ENCODE results near the gene SLC25A22.
A peak's percentile ranks its signal among the peaks of the same experiment; 100 is the strongest.

DNA sequence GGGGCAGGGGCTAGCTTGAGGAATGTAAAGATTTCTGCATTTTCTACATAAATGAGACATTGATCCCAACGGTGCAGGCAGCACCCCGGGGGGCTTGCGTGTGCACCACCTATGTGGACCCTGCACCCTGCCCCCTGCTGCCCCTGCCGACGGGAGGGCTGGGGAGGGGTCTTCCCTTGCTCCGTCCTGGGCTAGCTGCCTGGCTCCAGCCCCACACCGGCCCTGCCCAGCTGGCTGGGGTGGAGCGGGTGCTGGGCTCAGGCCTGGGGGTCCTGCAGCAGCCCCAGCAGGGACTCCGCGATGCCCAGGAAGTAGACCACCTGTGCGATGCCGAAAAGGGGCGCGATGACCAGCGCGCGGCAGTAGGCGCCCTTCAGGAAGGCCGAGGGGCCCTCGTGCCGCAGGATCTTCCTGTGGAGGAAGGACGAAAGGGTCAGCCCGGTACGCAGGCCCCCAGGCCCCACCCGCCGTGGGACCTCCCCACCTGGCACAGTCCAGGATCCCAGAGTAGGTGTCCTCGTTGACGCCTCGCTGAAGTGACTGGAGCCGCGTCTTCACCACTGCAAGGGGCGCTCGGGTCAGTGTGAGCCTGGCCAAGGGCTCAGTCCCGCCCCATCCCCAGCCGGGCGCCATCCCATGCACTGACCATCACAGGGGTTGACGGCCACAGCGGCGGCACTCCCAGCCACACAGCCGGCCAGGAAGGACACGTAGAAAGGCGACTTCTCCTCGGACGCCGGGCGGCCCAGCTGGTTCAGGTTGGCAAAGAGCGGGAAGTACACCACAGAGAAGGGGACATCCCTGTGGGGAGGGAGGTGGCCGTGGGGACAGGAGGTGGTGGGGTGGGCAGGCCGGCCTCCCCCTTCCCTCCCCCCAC lies 6.2 kb downstream of the SLC25A22 start:
- TF ChIP-seq, protein P1, sequence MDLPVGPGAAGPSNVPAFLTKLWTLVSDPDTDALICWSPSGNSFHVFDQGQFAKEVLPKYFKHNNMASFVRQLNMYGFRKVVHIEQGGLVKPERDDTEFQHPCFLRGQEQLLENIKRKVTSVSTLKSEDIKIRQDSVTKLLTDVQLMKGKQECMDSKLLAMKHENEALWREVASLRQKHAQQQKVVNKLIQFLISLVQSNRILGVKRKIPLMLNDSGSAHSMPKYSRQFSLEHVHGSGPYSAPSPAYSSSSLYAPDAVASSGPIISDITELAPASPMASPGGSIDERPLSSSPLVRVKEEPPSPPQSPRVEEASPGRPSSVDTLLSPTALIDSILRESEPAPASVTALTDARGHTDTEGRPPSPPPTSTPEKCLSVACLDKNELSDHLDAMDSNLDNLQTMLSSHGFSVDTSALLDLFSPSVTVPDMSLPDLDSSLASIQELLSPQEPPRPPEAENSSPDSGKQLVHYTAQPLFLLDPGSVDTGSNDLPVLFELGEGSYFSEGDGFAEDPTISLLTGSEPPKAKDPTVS (IDR thresholded peaks at IDR 0.05; ENCODE audit: low read depth, low read length), result no peak
- TF ChIP-seq POLR2A (IDR thresholded peaks at IDR 0.05; ENCODE audit: low read depth, low read length) (peak; percentile 22; the same call in 1 of the 2 replicates), EZH2 (IDR thresholded peaks at IDR 0.05; ENCODE audit: borderline replicate concordance, control insufficient read depth, low read depth, low read length) (no peak), HDAC6 (IDR thresholded peaks at IDR 0.05; ENCODE audit: unreplicated experiment) (no peak), EED (IDR thresholded peaks at IDR 0.05; ENCODE audit: low read depth) (no peak), HDGF (IDR thresholded peaks at IDR 0.05) (no peak), SMC3 (IDR thresholded peaks at IDR 0.05; ENCODE audit: borderline replicate concordance, low read length) (no peak), TAF1 (IDR thresholded peaks at IDR 0.05; ENCODE audit: borderline replicate concordance, low read depth, low read length) (no peak)
- TF ChIP-seq, protein P2, sequence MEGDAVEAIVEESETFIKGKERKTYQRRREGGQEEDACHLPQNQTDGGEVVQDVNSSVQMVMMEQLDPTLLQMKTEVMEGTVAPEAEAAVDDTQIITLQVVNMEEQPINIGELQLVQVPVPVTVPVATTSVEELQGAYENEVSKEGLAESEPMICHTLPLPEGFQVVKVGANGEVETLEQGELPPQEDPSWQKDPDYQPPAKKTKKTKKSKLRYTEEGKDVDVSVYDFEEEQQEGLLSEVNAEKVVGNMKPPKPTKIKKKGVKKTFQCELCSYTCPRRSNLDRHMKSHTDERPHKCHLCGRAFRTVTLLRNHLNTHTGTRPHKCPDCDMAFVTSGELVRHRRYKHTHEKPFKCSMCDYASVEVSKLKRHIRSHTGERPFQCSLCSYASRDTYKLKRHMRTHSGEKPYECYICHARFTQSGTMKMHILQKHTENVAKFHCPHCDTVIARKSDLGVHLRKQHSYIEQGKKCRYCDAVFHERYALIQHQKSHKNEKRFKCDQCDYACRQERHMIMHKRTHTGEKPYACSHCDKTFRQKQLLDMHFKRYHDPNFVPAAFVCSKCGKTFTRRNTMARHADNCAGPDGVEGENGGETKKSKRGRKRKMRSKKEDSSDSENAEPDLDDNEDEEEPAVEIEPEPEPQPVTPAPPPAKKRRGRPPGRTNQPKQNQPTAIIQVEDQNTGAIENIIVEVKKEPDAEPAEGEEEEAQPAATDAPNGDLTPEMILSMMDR (IDR thresholded peaks at IDR 0.05 in 2 of 3, conservative IDR thresholded peaks at IDR 0.05 in 1 of 3; ENCODE audit: control insufficient read depth in 2 of 3, extremely low read depth in 1 of 3, insufficient read depth in 1 of 3, low read depth in 3 of 3, low read length in 3 of 3), result no peak
- TF ChIP-seq, protein P3, sequence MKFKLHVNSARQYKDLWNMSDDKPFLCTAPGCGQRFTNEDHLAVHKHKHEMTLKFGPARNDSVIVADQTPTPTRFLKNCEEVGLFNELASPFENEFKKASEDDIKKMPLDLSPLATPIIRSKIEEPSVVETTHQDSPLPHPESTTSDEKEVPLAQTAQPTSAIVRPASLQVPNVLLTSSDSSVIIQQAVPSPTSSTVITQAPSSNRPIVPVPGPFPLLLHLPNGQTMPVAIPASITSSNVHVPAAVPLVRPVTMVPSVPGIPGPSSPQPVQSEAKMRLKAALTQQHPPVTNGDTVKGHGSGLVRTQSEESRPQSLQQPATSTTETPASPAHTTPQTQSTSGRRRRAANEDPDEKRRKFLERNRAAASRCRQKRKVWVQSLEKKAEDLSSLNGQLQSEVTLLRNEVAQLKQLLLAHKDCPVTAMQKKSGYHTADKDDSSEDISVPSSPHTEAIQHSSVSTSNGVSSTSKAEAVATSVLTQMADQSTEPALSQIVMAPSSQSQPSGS (IDR thresholded peaks at IDR 0.05; ENCODE audit: low read length), result no peak
- TF ChIP-seq, protein P4, sequence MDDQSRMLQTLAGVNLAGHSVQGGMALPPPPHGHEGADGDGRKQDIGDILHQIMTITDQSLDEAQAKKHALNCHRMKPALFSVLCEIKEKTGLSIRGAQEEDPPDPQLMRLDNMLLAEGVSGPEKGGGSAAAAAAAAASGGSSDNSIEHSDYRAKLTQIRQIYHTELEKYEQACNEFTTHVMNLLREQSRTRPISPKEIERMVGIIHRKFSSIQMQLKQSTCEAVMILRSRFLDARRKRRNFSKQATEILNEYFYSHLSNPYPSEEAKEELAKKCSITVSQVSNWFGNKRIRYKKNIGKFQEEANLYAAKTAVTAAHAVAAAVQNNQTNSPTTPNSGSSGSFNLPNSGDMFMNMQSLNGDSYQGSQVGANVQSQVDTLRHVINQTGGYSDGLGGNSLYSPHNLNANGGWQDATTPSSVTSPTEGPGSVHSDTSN (IDR thresholded peaks at IDR 0.05; ENCODE audit: insufficient replicate concordance, low read depth, low read length), result no peak
- TF ChIP-seq, protein P5, sequence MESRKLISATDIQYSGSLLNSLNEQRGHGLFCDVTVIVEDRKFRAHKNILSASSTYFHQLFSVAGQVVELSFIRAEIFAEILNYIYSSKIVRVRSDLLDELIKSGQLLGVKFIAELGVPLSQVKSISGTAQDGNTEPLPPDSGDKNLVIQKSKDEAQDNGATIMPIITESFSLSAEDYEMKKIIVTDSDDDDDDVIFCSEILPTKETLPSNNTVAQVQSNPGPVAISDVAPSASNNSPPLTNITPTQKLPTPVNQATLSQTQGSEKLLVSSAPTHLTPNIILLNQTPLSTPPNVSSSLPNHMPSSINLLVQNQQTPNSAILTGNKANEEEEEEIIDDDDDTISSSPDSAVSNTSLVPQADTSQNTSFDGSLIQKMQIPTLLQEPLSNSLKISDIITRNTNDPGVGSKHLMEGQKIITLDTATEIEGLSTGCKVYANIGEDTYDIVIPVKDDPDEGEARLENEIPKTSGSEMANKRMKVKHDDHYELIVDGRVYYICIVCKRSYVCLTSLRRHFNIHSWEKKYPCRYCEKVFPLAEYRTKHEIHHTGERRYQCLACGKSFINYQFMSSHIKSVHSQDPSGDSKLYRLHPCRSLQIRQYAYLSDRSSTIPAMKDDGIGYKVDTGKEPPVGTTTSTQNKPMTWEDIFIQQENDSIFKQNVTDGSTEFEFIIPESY (IDR thresholded peaks at IDR 0.05), result no peak
